GM19463 (cell line): Measurements from ENCODE around the gene KLHL10.

Experiments
- ATAC-seq: cut with Tn5 transposase; IDR thresholded peaks from one replicate; pipeline ENCODE4 v1.9.1; 2021; ENCODE audit warnings: mild to moderate bottlenecking, moderate library complexity; ENCODE audit not compliant: unreplicated experiment

KLHL10 gene

DNA sequence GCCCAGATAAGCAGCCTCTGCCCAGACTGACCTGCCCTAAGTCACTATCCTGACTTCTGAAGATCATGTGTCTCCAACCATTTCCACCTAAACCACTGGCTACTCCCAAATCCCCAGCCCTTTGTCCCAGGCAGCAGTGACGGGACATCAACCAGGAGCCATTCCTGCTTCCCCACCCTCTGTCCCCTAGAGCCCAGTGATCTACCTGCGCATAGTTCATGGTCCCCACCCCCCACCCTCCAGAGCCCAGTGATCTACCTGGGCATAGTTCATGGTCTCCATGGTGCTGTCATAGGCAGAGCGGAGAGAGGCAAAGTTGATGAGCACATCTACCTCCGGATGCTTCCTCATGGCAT, 54.4 kb downstream of the KLHL10 start:
- ATAC-seq: no peak

DNA sequence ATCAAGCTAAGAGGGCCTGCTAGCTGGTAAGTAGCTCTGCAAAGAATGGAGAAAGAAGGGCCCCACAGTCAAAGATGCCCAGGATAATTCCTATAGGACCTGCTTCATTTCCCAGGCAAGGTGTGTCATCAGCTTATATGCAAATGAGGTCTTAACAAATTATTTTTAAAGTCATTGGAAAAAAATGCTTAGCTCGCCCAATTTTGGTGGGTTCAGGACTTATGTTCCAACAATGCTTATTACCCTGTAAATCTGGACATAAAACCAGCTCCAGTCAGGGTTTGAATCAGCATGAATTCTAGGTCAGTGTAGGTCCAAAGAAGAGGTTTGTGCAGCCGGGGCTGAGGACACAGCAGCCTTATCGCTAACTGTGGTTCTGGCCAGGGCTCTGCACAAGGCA, 55.8 kb downstream of the KLHL10 start:
- ATAC-seq: no peak

DNA sequence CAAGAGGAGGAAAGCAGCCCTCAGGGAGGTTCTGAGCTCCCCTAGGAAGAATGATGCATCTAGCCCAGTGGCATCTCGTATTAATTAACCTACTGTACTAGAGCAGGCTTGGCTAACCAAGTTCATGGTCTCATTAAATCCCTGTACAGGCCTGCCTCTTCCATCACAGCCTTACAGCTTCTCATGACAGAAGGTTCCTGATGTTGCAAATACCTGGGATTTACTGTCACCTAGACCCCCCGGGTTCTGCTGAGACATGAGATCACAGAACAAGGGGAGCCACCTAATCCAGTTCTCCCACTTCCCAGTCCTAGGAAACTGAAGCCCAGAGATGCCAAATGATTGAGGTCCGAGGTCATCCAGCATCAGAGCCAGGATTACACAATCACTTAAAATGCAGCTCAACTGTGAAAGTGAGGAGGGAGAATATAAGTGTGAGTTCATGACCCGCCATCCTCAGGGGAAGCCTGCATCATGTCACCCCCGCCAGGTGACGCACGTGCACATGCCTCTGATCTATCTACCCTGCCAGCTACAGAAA, 57.2 kb downstream of the KLHL10 start:
- ATAC-seq: no peak

- no peak for ATAC-seq
Measured at GRCh38 chr17:41895617-41896016, 58.0 kb downstream of the KLHL10 start.

DNA sequence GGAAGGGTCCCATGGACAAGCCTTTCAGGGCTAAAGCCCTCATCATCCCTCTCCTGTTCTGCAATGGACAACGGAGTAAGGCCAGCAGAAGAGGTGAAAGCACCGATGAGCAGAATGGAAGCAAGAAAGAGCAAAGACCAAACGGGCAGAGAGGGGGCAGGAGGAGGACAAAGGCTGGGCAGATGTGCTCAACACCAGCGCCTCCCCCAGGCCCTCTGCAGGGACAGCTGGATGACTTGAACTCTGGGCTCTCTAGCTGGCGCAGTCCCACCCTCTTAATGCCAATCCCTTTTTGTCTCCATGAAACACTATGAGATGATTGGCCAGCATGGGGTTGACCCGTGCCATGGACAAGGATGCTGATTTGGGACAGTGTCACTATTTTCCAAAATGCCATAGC, 59.1 kb downstream of the KLHL10 start:
- no peak for ATAC-seq
